ENCODE results near the gene CYCS. TPM values are rescaled to one million over a fixed set of nuclear protein-coding genes. Genes with fewer than 3 reads are reported as not detected.
"Not testable (repeated sequence)": the region's sequence is repeated elsewhere in the genome, so short reads cannot be mapped to it uniquely, and the experiment has no call there.

The CYCS gene
- polyA plus RNA-seq (2013, experiment 1 of 4), result 126 TPM
- polyA plus RNA-seq (2013, experiment 2 of 4), result 128 TPM
- polyA plus RNA-seq (2013, experiment 3 of 4), result 92.4 TPM
- 99.3 TPM for polyA plus RNA-seq (2013, experiment 4 of 4)

DNA sequence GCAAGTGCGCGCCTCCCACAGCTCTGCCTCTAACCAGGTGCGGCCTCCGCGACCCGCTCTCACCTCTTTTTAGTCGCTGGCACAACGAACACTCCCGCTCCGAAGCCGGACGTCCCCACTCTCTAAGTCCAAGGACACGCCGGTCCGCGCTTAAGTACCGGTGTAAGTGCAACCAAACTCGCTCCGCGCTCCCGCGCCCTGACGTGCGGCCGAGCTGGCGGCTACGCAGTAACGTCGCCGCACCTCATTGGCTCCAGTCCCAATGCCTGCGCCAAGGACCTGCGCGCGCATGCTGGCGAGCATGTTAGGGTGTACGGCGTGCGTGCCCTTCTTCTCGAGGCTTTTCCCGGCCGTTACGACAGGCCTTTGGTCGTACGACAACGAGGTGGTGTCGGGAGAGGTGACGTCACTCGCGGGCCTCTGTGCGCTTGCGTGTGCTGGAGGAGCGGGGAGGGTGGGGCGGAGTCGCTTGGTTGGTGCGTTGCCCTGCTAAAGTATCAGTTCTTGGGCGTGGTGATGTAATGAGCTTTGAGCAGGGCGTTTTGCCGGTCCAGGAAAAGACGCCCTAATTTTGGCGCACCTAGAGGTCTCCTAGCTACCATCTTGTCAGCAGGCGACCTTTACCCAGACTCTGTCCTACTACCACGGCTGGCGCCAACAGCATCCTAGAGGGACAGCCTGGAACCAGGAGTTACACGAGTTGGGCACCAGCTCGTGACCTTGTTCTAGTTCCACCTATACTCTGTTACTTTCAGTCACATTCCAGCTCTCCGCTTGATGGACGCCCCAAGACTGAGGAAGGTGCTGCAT lies at the start of gene CYCS:
CYCS (minus strand) TSS at position 124 of the 810 bp plus-strand sequence. CDS start 1,141 bp downstream, outside the sequence.
- Histone ChIP-seq H3K36me3 (ENCODE audit: control insufficient read depth, insufficient read depth, low read length) (peaks cover 18% of the 10 kb centered on the region), H3K9me3 (ENCODE audit: control insufficient read depth, low read length) (no peaks in the 10 kb centered on the region), H3K27ac (ENCODE audit: insufficient read depth, low read depth, low read length, poor library complexity, severe bottlenecking) (peak within 1 kb of the TSS; percentile 19), H3K4me3 (ENCODE audit: insufficient read depth, low read depth, low read length) (peak within 1 kb of the TSS; percentile 86), H3K27me3 (ENCODE audit: control insufficient read depth, insufficient read depth, low read length, poor library complexity, severe bottlenecking) (peaks cover 3% of the 10 kb centered on the region), H3K4me1 (ENCODE audit: control insufficient read depth, insufficient read depth, low read length) (peaks cover 5% of the 10 kb centered on the region)
- 1 to 2% methylated on average over 67 of the region's 67 CpGs for WGBS, 2 experiments

DNA sequence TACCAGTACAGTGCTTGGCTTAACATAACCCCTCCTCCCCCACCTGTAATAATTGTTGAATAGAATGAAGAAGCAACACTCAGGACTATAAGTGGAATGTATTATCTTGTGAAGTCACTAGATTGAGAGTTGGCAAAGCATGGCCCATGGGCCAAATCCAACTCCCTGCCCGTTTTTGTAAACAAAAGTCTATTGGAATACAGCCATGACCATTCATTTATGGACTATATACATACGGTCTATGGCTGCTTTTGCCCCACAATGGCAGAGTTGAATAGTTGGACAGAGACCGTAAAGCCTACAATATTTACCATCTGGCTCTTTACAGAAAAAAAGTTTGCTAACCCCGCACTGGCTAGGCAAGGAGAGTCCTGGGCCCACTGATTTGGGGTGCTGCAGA lies 48.1 kb upstream of the CYCS start:
- no peak overlapping the region for H3K4me3 ChIP-seq (ENCODE audit: insufficient read depth, low read depth, low read length)
- peaks cover 4% of the 10 kb centered on the region for H3K9me3 ChIP-seq (ENCODE audit: control insufficient read depth, low read length)
- H3K27ac ChIP-seq (ENCODE audit: insufficient read depth, low read depth, low read length, poor library complexity, severe bottlenecking), result no peak overlapping the region
- WGBS, 2 experiments, result 69% methylated on average over 4 of the region's 4 CpGs
- H3K36me3 ChIP-seq (ENCODE audit: control insufficient read depth, insufficient read depth, low read length), result no peaks in the 10 kb centered on the region
- no peaks in the 10 kb centered on the region for H3K27me3 ChIP-seq (ENCODE audit: control insufficient read depth, insufficient read depth, low read length, poor library complexity, severe bottlenecking)
- no peaks in the 10 kb centered on the region for H3K4me1 ChIP-seq (ENCODE audit: control insufficient read depth, insufficient read depth, low read length)

GRCh38 chr7:25171516-25171915 lies 46.5 kb upstream of the CYCS start:
- no peak overlapping the region for H3K4me3 ChIP-seq (ENCODE audit: insufficient read depth, low read depth, low read length)

GRCh38 chr7:25171071-25171470 lies 46.0 kb upstream of the CYCS start:
- Histone ChIP-seq H3K27ac (ENCODE audit: insufficient read depth, low read depth, low read length, poor library complexity, severe bottlenecking) (no peak overlapping the region), H3K4me1 (ENCODE audit: control insufficient read depth, insufficient read depth, low read length) (no peaks in the 10 kb centered on the region), H3K4me3 (ENCODE audit: insufficient read depth, low read depth, low read length) (no peak overlapping the region), H3K36me3 (ENCODE audit: control insufficient read depth, insufficient read depth, low read length) (no peaks in the 10 kb centered on the region), H3K9me3 (ENCODE audit: control insufficient read depth, low read length) (peaks cover 4% of the 10 kb centered on the region), H3K27me3 (ENCODE audit: control insufficient read depth, insufficient read depth, low read length, poor library complexity, severe bottlenecking) (no peaks in the 10 kb centered on the region)
- WGBS, 2 experiments, result 86 to 88% methylated on average over 1 of the region's 1 CpG

More at GRCh38 chr7:25171516-25171915, 46.5 kb upstream of the CYCS start:
- H3K27me3 ChIP-seq (ENCODE audit: control insufficient read depth, insufficient read depth, low read length, poor library complexity, severe bottlenecking), result no peaks in the 10 kb centered on the region
- H3K27ac ChIP-seq (ENCODE audit: insufficient read depth, low read depth, low read length, poor library complexity, severe bottlenecking), result no peak overlapping the region
- no peaks in the 10 kb centered on the region for H3K36me3 ChIP-seq (ENCODE audit: control insufficient read depth, insufficient read depth, low read length)
- WGBS, 2 experiments, result 92 to 100% methylated on average over 1 of the region's 1 CpG
- no peaks in the 10 kb centered on the region for H3K4me1 ChIP-seq (ENCODE audit: control insufficient read depth, insufficient read depth, low read length)
- H3K9me3 ChIP-seq (ENCODE audit: control insufficient read depth, low read length), result peaks cover 4% of the 10 kb centered on the region

- Histone ChIP-seq H3K27me3 (ENCODE audit: control insufficient read depth, insufficient read depth, low read length, poor library complexity, severe bottlenecking) (no peaks in the 10 kb centered on the region), H3K9me3 (ENCODE audit: control insufficient read depth, low read length) (peaks cover 4% of the 10 kb centered on the region), H3K4me3 (ENCODE audit: insufficient read depth, low read depth, low read length) (no peak overlapping the region), H3K36me3 (ENCODE audit: control insufficient read depth, insufficient read depth, low read length) (no peaks in the 10 kb centered on the region), H3K27ac (ENCODE audit: insufficient read depth, low read depth, low read length, poor library complexity, severe bottlenecking) (no peak overlapping the region), H3K4me1 (ENCODE audit: control insufficient read depth, insufficient read depth, low read length) (no peaks in the 10 kb centered on the region)
- WGBS, 2 experiments, result 90 to 92% methylated on average over 7 of the region's 7 CpGs
These were observed 44.6 kb upstream of the CYCS start for GRCh38 chr7:25169683-25170082.

DNA sequence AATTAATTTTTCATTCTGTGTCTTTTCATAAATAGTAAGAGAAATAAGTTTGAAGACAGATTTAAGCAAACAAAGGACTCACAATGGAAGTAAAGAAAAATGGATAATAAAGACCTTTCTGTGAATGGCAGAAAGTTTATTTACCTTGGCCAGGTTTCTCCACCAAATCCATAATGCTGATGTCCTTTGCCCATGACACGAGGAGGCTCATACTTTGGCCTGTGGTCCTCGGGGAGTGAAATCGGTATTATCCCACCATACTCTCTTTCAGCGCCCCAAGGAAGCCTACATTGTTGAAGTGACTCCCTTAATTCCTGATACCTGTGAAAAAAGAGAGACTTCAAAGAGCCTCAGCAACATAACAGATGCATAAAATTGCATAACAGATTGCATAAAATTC lies 43.1 kb upstream of the CYCS start:
- Histone ChIP-seq H3K4me1 (ENCODE audit: control insufficient read depth, insufficient read depth, low read length) (no peaks in the 10 kb centered on the region), H3K27ac (ENCODE audit: insufficient read depth, low read depth, low read length, poor library complexity, severe bottlenecking) (no peak overlapping the region), H3K9me3 (ENCODE audit: control insufficient read depth, low read length) (peaks cover 4% of the 10 kb centered on the region), H3K4me3 (ENCODE audit: insufficient read depth, low read depth, low read length) (no peak overlapping the region), H3K27me3 (ENCODE audit: control insufficient read depth, insufficient read depth, low read length, poor library complexity, severe bottlenecking) (no peaks in the 10 kb centered on the region), H3K36me3 (ENCODE audit: control insufficient read depth, insufficient read depth, low read length) (no peaks in the 10 kb centered on the region)
- 90 to 95% methylated on average over 4 of the region's 4 CpGs for WGBS, 2 experiments

- 83 to 94% methylated on average over 3 of the region's 3 CpGs for WGBS, 2 experiments
- Histone ChIP-seq H3K27ac (ENCODE audit: insufficient read depth, low read depth, low read length, poor library complexity, severe bottlenecking) (no peak overlapping the region), H3K4me1 (ENCODE audit: control insufficient read depth, insufficient read depth, low read length) (no peaks in the 10 kb centered on the region), H3K9me3 (ENCODE audit: control insufficient read depth, low read length) (peaks cover 4% of the 10 kb centered on the region), H3K4me3 (ENCODE audit: insufficient read depth, low read depth, low read length) (no peak overlapping the region), H3K27me3 (ENCODE audit: control insufficient read depth, insufficient read depth, low read length, poor library complexity, severe bottlenecking) (no peaks in the 10 kb centered on the region), H3K36me3 (ENCODE audit: control insufficient read depth, insufficient read depth, low read length) (no peaks in the 10 kb centered on the region)
These were observed 42.3 kb upstream of the CYCS start for GRCh38 chr7:25167262-25167843.

DNA sequence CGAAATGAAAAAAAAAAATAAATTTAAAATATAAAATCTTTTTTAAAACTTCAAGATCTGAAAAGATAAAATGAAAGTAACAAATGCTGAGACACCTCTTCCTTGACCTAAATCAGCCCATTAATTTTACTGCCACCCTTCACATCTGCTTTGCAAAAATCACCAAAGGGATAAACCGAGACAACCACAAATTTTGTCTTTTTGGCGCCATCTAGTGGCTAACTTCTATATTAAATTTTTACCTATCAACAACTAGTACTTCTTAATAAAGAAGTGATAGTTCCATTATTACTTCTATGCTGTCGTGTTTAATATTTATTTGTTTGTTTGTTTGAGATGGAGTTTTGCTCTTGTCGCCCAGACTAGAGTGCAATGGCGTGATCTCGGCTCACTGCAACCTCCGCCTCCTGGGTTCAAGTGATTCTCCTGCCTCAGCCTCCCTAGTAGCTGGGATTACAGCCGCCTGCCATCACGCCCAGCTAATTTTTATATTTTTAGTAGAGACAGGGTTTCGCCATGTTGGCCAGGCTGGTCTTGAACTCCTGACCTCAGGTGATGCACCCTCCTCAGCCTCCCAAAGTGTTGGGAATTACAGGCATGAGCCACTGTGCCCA lies 35.0 kb upstream of the CYCS start:
- not testable (repeated sequence) for H3K27ac ChIP-seq (ENCODE audit: insufficient read depth, low read depth, low read length, poor library complexity, severe bottlenecking); H3K4me1 ChIP-seq (ENCODE audit: control insufficient read depth, insufficient read depth, low read length); H3K9me3 ChIP-seq (ENCODE audit: control insufficient read depth, low read length); H3K27me3 ChIP-seq (ENCODE audit: control insufficient read depth, insufficient read depth, low read length, poor library complexity, severe bottlenecking); H3K4me3 ChIP-seq (ENCODE audit: insufficient read depth, low read depth, low read length); H3K36me3 ChIP-seq (ENCODE audit: control insufficient read depth, insufficient read depth, low read length)
- WGBS, 2 experiments, result 52 to 57% methylated on average over 9 to 10 of the region's 11 CpGs

- WGBS, 2 experiments, result 95 to 96% methylated on average over 4 of the region's 4 CpGs
These were observed 33.9 kb upstream of the CYCS start for GRCh38 chr7:25158966-25159365.

GRCh38 chr7:25151773-25152172 lies 26.7 kb upstream of the CYCS start:
- Histone ChIP-seq H3K4me1 (ENCODE audit: control insufficient read depth, insufficient read depth, low read length) (peaks cover 4% of the 10 kb centered on the region), H3K27me3 (ENCODE audit: control insufficient read depth, insufficient read depth, low read length, poor library complexity, severe bottlenecking) (no peaks in the 10 kb centered on the region), H3K4me3 (ENCODE audit: insufficient read depth, low read depth, low read length) (no peak overlapping the region), H3K36me3 (ENCODE audit: control insufficient read depth, insufficient read depth, low read length) (no peaks in the 10 kb centered on the region), H3K9me3 (ENCODE audit: control insufficient read depth, low read length) (no peaks in the 10 kb centered on the region), H3K27ac (ENCODE audit: insufficient read depth, low read depth, low read length, poor library complexity, severe bottlenecking) (no peak overlapping the region)
- WGBS, 2 experiments, result 82 to 93% methylated on average over 2 of the region's 2 CpGs

More at GRCh38 chr7:25158966-25159365, 33.9 kb upstream of the CYCS start:
- Histone ChIP-seq H3K9me3 (ENCODE audit: control insufficient read depth, low read length) (no peaks in the 10 kb centered on the region), H3K4me3 (ENCODE audit: insufficient read depth, low read depth, low read length) (no peak overlapping the region), H3K27ac (ENCODE audit: insufficient read depth, low read depth, low read length, poor library complexity, severe bottlenecking) (no peak overlapping the region), H3K4me1 (ENCODE audit: control insufficient read depth, insufficient read depth, low read length) (no peaks in the 10 kb centered on the region), H3K36me3 (ENCODE audit: control insufficient read depth, insufficient read depth, low read length) (no peaks in the 10 kb centered on the region), H3K27me3 (ENCODE audit: control insufficient read depth, insufficient read depth, low read length, poor library complexity, severe bottlenecking) (no peaks in the 10 kb centered on the region)
